Anterior cingulate cortex (tissue), 58 donors: ENCODE measurements around the gene STARD13.

Experiments
- DNase-seq, 58 donors: peaks; one replicate each; lab custom pipeline; 2025; lab: John Stamatoyannopoulos, UW

The STARD13 gene

DNA sequence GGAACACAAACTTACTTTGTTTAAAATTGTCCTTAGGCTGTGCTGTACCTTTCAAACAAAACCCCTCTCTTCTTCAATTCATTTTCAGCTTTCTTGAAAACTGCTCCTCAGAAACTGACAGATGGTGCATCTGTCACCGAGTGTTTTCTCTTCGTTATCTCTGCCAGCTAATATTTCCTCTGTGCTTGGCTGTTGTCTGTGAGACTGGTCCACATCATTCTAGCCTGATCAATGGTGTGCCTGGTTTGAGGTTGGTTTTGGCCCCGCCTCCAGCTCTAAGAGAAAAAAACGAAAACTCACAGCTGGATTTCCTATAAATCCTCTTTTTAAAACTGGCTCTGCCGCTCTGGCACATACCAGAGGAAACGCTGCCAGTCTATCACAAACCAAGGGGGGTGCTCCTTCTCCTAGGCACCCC, 79.7 kb downstream of the STARD13 start:
- peak in 4 of 58 donors; percentile 17 to 52 (median 26) for DNase-seq

DNA sequence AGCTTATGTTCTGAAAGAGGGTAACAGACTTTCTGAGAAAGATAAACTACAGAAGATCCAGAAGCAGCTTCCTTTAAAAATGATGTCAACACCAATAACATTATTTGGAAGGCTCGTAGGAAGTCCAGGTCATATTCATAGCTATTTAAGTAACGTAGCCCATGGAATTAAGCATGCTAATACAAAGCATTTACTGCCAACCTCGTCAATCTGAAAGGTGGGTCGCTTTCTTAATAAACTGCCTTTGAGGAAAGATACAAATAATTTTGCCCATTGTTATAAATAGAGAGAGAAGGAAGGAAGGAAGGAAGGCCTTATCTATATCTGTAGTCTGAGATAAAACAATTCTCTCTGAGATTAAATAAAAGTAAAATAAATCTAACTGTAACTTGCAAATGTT, 80.3 kb downstream of the STARD13 start:
- DNase-seq, result no peak

DNA sequence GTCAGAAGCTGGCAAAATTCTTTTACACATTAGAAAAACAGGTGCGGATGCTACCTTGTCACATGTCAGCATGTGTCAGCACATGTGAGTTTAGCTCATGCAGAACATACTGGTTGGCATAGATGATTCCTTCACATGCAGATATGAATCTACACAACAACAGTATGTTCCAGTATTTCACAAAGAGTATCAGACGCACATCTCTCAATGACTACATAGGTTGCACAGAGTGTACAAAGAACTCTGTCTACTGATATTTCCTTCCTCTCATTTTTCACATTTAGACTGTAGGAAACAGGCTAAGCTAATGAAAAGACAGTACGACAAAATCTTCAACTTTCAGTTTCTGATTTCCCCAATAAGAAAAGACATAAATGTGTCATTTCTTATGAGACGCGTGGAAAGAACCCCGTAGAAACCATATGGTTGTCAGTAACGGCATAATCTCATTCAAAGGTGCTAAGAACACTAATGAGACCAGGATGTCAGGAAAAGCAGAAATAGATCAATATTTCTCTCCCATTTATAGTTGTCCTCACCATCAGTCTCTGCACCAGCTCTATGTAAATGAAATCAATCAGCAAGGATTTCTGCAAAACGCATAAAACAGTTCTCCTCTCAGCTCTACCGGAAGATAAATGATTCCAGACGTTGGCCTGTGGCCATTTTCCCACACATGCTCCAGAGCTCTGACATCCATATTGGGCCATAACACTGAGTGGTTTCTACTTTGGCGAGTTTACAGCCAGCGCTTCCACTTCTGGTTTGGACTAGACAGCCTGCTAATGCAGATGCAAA, 81.2 kb downstream of the STARD13 start:
- DNase-seq, result peak in 6 of 58 donors; percentile 18 to 44 (median 31)

DNA sequence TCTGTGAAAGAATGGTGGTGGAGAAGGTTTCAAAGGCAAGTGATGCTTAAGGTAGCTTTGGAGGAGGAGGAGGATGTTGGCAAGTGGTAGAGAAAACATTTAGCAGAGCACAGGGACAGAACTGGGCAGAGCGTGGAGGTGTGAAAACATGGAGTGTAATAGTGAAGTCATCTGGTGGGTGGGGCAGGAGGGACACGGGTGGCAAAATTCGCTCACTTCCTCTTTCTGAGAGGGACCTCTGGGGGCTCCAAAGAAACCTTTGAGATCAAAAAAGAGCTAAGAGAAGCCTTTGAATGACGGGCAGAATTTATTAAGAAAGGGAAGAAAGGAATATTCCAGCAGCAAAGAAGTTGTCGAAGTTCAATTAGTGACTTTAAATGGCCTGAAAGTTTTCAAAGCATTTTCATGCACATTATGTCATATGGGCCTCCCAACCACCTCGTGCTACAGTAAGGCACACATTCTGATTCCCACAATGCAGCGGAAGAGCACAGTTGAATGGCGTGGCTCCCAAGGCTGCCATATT, 82.8 kb downstream of the STARD13 start:
- DNase-seq, result no peak

DNA sequence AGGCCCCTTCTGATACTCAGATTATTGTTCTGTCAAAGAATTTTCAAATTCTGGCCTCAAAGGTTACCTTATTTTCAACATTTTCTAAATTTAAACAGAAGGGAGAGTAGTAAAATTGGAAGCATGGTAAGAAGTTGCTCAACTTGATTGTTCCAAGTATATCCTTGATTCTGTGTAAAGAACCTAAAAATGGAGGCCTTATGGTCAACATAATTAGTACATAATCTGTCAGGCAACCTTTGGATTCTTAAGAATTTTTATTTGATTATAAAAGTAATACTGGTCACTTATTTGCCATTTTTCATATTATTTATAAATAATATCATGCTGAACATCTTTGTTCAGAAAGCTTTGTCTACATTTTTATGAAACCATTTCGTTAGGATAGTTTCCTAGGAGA, 83.9 kb downstream of the STARD13 start:
- DNase-seq, result no peak

DNA sequence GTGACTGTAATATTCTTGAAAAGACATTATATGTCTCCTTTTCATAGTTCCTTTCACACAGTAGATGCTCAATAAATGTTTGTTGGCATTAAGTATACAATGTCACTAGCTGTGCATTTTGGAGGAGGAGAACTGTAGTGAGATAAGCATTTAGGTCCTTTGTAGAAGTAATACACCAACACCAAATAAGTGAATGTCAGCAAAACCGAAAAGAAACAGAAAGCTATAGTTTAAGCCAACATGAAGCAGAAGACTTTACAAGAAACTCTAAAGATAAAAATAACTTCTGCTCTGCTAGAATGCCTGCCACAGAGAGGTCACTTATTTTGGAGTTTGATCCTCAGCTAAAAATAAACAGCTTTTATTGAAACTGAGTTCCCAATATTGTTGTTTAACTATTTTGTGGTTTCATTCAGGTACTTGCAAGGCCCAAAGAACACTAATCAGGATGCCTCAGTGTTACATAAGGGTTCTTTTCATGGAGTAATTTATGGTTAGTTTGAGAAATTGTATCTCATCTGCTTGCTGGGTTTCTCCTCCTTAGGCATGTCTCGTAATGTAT, 86.2 kb downstream of the STARD13 start:
- DNase-seq, result no peak

DNA sequence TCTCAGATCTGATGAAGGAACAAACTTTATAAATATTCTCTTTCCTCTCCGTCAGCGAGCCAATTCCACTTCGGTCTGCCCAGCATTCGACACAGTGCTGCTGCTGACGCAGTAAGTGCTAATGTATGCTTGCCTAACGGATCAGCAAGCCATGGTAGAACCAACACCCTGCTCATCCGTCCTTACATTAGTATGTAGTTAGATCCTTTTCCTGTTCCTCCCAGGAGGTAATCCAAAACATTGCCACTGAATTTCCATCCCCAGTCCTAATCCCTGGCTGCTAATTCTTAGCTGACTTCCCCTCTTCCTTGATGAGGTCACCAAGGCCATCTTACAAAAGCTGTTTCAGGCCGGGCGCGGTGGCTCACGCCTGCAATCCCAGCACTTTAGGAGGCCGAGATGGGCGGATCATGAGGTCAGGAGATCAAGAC, 88.0 kb downstream of the STARD13 start:
- no peak for DNase-seq

DNA sequence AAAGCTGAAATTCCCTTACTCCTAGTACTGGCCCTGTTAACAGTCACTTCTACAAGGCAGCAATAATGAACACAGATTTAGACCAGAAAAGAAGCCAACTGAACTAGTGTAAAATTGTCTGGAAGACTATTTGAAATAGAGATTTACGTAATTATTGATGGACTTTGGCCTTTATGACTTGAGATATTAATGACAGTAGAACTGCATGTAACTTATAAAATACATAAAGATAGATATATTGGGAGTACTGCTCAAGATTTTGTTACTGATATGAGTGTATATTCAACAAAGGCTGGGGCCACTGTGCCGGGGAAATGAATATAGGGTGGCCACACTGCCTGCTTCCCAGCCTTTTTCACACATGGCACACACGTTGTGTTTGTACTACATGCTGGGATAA, 88.8 kb downstream of the STARD13 start:
- no peak for DNase-seq

DNA sequence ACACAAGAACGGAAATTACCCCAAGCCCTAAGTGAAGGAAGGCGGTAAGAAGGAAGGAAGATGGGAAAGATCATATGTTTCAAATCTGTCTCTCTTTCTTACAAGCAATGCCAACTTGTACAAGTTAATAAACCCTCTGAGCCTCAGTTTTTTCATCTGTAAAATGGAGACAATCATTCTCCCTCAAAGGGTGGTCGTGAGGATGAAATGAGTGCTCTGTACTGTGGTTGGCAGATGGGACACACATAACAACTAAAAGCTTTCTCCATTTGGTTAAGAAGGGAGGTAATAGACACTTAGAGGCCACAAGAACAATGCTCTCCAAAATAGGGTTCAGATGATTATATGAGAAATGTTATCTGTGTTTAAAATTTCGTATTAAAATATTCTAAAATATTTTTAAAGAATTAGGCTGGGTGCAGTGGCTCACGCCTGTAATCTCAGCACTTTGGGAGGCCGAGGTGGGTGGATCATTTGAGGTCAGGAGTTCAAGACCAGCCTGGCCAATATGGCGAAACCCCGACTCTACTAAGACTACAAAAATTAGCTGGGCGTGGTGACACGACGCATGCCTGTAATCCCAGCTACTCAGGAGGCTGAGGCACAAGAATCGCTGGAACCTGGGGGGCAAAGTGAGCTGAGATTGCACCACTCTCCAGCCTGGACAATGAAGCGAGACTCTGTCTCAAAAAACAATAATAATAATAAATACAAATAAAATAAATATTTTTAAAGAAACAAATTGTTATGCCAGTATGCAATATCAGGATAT, 89.7 kb downstream of the STARD13 start:
- DNase-seq, result no peak

DNA sequence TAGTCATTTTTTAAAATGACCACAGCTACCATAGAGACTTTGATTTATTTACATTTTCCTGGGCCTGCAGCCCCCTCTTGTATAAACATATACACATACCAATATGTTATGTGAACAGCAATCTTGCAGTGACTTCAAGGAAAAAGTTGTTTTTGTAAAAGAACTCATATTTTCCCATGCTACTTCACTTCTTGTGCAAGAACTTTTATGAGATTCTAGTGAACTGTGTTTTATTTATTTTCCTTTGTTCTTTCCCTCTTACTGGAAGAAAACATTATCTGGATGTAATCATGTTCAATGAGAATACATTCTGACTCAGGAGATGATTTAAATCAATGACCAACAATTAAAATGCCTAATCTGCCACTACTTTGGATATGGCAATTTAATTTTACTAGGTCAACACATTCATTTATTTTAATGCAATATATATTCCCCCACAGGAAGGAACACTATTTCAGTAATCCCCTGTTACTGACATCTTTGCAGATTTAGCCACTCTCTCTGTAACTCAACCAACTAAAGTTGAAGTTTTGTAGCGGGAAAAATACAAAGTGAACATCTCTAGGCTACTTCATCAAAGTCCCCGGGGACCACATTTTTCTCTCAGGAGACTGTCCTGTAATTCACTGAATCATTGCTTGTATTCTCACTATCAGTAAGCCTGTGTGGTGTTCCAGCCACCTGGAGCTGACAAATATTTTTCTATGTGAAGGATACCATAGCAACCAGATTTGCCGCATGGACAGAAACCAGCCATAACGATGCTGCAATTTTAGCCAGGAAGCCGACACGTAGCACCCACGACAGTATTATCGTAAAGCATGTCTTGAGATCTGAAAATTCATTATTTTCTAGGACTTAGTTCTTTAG, 90.5 kb downstream of the STARD13 start:
- peak in 9 of 58 donors; percentile 16 to 45 (median 23) for DNase-seq

DNA sequence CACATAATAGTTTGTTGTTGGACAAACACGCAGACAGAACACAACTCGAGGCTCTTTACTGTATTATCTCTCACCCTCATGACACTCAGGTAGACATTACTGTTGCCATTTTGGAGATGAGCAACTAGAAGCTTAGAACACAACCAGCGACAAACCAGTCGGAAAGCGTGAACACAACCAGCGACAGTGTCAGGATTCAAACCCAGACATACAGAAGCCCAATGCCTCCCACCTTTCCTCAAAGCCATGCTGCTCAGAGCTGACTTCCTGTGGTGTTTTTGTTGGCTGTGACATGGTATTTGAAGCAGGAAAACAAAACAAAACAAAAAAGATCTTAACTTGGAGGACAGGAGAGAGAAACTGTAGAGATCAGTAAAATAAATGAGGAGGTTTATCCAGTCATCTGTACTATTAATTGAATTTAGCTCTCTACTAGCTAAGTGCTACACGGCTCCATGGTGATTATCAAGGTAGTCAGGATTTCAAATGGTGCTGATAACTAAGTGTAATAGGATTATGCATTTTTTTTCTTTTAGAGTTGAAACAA, 92.1 kb downstream of the STARD13 start:
- DNase-seq, result no peak

DNA sequence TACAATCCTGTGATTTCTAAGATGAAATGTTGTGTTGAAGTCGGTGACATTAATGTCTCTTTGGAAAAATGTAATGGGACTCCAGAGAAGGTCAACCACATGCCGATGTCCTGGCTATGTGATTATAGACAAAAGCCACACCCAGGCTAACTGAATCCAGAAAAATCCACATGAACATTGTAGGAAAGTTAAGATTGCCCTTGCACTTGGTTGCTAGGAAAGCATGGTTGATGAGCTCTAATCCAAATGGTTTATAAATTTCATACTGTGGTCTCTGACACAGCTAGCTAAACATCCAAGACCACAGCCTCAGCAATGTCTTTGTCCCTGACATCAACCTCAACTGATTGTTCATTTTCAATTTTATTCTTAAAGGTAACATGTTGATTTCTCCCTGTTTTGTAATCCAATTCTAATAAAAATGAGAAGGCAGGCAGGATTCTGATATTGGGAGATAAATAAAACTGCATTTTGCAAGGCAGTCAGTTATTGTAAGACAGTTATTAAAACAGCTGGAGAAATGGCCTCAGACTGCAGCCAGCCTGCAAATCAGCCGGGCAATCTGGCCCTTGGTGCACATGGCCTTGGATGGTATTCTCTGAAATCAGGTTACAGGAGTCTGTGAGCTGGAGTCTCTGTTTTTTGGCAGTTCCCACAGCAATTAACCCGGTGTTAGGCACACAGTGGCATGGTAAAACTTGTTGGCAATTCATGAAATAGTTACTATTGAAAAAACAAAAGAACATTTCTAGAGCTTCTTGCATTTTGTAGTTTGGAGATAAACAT, 93.9 kb downstream of the STARD13 start:
- DNase-seq, result no peak

DNA sequence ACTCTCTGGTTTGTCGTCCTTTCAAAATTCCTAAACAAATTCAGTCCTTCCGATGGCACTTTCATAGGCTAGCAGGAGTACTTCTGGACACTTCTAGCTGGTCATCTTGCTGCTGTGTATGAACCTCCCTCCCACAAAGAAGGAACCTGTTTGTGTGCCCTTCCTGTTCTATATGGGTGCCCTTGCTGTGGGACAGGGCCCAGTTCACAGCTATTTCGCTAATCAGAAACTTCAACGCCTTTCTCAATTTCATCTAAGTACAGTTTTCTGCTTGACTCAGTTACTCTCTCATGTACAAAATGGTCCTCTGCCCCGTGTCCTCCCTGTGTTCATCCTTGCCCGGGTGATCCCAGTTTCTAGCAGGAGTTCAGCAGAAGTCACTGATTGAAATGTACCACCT, 96.1 kb downstream of the STARD13 start:
- DNase-seq, result no peak

DNA sequence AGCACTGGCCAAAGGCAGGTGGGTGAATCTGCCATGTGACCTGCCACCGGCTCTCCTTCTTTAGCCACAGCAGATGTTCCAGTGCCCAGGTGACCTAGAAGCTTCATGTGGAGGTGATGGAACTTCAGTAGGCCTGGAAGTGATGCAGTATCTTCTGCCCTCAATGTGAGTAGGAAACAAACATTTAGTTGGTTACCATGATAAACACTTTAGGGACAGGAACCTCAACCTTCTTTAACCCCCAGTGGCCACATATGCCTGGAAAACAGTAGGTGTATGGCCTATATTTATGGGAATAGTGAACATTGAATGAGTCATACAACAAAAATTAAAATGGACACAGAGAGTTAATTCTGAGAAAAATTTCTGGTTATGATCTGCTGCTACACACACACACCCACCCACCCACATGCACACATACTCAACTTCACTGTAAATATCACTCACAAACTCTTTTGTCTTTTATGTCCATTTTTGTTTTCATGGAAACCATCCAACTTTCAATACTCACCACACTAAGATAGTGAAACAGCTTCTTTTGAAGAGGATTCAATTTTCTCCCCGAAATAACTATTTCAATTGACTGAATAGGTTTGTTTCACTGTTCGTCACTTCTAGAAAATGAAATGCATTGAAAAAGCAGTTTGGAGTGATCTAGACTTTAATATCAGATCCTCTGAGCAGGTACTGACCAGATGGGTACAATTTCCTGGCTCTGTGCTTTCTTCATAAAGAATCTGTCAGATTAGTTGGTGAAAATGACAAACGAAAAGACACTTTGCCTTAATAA, 97.3 kb downstream of the STARD13 start:
- DNase-seq, result no peak

DNA sequence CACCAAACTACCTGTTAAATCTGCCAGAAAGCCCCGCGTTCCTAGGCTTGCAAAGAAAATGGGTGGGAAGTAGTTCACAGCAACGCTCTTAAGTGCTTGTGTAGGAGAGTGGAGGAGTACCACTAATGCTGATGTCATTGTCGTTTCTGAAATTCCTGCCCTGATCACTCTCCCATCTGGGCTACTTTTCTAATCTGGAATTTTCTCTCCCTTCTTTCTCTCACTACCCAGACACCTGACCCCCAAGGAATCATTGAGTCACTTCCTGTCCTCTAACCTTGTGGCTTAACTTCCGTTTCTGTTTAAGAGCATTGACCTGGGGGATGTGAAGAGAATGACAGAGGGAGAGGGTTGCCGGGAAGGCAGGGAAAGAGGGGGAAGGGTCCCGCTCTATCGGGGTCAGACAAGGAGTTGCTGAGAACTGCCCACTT, 98.7 kb downstream of the STARD13 start:
- no peak for DNase-seq

DNA sequence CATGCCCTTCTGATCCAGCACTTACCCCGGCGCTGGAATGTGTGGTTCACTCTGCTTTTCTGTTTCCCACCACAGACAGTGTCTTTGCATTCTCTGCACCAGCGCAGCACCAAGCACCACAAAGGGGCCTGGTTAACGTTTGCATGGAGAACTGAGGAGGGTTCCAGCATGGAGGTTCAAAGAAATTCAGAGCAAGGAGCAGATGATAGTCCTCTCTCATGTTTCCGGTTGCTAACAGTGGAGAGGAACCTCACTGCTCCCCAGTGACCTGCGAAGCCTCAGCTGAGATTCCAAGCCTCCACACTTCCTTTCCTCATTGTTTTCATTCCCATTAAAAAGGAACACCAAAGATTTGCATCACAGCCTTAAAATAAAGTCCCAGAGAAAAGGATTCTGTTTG, 99.7 kb downstream of the STARD13 start:
- no peak for DNase-seq

DNA sequence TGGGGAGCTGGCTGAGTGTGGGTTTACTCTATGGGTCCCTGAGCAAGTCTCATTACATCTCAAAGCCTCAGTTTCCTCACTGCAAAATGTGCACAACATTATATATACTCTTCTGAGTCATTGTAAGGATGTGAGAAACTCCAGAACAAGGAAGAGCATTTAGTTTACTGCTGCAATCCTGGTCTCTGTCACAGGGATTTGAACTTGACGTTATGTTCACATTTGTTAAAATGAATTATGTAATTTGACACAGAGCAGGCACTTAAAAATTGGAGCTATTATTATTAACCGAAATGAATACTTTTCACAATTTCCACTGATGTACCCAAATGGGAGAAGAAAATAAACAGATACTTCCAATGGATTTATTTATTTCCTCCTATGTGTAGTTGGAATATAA, 101.0 kb downstream of the STARD13 start:
- DNase-seq, result no peak

DNA sequence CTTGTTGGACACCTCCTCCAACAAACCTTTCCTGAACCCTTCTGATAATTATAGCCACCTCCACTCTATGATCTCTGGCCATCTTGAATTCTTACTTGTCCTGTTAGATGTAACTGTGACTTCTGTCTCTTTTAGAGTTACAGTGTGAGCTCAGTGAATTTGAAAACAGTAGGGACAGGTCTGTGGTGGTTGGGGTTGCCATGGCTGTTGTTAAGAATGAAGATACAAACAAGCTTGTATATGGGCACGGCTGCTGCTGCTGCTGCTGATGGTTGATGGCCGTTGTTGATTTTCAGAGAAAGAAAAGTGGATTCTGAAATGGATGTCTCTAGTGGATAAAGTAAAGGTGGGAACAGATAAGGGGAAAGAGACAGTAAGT, 101.5 kb downstream of the STARD13 start:
- no peak for DNase-seq
